GM12864 (cell line): ENCODE measurements around the gene UBE2J2.

Experiments used
- DNase-seq: peaks from one replicate; pipeline ENCODE4 v3.0.0-alpha.2; 2011; ENCODE audit warnings: low read depth
- H3K4me3 ChIP-seq: 2 replicates; pipeline ENCODE4 v1.5.1; 2011; ENCODE audit warnings: mild to moderate bottlenecking, low read depth, low read length, control low read depth
- TF ChIP-seq, protein P1 (sequence below): IDR thresholded peaks from 2 replicates; pipeline ENCODE4 v1.5.1; 2011; ENCODE audit warnings: low read depth, mild to moderate bottlenecking, moderate library complexity, low read length, control low read depth, inconsistent platforms; ENCODE audit errors: missing control alignments

Gene UBE2J2

GRCh38 chr1:1274931-1275431, 1.3 kb upstream of the UBE2J2 start:
- TF ChIP-seq, protein P1, sequence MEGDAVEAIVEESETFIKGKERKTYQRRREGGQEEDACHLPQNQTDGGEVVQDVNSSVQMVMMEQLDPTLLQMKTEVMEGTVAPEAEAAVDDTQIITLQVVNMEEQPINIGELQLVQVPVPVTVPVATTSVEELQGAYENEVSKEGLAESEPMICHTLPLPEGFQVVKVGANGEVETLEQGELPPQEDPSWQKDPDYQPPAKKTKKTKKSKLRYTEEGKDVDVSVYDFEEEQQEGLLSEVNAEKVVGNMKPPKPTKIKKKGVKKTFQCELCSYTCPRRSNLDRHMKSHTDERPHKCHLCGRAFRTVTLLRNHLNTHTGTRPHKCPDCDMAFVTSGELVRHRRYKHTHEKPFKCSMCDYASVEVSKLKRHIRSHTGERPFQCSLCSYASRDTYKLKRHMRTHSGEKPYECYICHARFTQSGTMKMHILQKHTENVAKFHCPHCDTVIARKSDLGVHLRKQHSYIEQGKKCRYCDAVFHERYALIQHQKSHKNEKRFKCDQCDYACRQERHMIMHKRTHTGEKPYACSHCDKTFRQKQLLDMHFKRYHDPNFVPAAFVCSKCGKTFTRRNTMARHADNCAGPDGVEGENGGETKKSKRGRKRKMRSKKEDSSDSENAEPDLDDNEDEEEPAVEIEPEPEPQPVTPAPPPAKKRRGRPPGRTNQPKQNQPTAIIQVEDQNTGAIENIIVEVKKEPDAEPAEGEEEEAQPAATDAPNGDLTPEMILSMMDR, result no peak
- no peak overlapping the region for H3K4me3 ChIP-seq
- no peak for DNase-seq

- peak overlapping the region; percentile 75 for H3K4me3 ChIP-seq
- TF ChIP-seq, protein P1, result no peak
- DNase-seq, result no peak
Observed at GRCh38 chr1:1274299-1274930, 761 bp upstream of the UBE2J2 start.

DNA sequence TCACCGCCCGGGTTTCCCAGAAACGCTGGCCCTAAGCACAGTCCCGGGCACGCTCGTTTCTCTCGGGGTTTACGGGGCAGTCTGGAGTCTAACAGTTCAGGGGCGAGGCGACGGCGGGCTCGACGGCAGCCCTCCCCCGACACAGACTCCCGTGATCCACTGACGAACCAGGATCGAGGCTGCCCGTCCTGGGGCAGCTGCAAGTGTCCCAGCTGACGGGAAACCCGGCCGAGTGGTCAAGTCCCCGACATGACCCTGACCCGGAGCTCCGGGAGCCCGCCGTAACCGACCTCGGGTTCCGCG, 494 bp downstream of the UBE2J2 start:
- peak overlapping the region; percentile 99 for H3K4me3 ChIP-seq
- no peak for DNase-seq
- TF ChIP-seq, protein P1, result no peak

DNA sequence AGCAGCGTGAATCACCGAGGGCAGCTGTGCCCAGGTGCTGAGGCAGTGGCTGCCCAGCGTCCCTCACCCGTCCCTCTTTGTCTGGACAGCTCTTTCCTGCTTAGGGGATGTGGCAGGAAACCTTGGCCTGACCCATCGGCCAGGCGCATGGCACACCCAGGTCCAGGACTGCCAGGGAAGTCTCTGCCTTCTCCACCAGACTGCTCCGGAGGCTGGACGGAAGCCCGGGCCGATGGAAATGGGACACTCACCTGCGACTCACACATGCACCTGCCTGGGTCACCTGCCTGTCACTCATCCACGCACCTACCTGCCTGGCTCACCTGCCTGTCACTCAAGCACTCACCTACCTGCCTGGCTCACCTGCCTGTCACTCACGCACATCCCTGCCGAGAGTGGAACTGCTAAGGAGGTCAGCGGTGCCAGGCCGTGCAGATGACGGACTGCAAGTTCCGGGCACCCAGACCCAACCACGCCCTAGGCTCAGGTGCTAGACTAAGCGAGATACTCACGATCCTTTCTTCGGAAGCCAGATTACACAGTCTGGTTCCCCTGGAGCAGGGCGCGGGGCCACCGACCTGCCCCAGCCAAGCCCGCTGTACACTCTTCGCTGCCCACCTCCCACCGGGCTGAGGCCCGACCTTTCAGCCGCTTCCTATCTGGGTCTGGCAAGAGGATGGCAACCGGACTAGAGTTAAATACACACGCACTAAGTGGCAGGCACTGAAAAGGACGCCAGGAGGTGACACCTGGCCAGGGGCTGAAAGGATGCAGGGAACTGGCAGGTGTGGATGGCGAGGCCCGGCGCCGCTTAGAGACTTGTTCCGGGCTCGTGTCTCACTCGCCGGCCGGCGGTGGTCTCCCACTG, 1.1 kb downstream of the UBE2J2 start:
- no peak for DNase-seq
- TF ChIP-seq, protein P1, result no peak
- H3K4me3 ChIP-seq, result peak overlapping the region; percentile 99

DNA sequence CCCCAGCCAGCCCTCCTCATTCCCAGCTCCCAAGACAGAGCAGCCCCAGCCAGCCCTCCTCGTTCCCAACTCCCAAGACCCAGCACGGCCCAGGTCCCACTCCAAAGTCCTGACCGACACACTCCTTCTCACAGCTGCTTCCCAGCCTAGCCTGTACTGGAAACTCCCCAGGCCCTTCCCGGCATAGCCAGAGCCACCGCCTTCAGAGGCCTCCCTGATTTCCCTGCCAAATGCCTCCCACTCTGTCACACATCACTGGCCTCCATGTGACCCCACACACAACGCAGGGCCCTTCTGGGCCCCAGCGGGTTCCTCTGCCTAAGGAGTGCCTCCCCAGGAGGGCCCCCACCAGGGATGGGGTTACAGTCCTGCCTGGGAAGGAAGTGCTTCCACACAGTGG, 2.8 kb downstream of the UBE2J2 start:
- no peak overlapping the region for H3K4me3 ChIP-seq
- DNase-seq, result no peak
- TF ChIP-seq, protein P1, result no peak

DNA sequence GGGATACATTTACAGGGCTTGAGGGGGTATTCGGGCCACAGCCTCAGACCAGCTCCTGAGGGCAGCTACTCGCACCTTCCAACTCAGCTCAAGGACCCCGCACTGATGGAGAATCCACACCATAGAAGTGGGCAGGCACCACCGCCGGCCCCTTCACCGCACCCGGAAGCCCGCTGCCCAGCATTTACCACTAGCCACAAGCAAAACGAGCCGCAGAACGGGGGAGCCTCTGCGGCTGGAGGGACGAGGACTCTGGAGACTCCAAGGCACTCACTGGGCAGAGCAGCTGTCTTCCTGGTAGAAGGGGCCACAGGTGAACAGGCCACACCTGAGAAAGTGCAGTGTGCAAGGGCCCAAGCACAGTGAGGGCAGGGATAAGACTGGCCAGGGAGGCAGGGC, 5.4 kb downstream of the UBE2J2 start:
- no peak overlapping the region for H3K4me3 ChIP-seq
- DNase-seq, result no peak
- TF ChIP-seq, protein P1, result no peak
